ENCODE results near the gene FLVCR2.

FLVCR2 gene

GRCh38 chr14:75535164-75535898, 43.1 kb upstream of the FLVCR2 start:
- H3K27ac ChIP-seq (replicated peaks): no peak overlapping the region
- TF ChIP-seq, protein P1, sequence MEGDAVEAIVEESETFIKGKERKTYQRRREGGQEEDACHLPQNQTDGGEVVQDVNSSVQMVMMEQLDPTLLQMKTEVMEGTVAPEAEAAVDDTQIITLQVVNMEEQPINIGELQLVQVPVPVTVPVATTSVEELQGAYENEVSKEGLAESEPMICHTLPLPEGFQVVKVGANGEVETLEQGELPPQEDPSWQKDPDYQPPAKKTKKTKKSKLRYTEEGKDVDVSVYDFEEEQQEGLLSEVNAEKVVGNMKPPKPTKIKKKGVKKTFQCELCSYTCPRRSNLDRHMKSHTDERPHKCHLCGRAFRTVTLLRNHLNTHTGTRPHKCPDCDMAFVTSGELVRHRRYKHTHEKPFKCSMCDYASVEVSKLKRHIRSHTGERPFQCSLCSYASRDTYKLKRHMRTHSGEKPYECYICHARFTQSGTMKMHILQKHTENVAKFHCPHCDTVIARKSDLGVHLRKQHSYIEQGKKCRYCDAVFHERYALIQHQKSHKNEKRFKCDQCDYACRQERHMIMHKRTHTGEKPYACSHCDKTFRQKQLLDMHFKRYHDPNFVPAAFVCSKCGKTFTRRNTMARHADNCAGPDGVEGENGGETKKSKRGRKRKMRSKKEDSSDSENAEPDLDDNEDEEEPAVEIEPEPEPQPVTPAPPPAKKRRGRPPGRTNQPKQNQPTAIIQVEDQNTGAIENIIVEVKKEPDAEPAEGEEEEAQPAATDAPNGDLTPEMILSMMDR (IDR thresholded peaks at IDR 0.05; ENCODE audit: insufficient read depth, low read length): no peak
- TF ChIP-seq SPI1 (IDR thresholded peaks at IDR 0.05; ENCODE audit: borderline replicate concordance, low read depth) (no peak), GABPA (IDR thresholded peaks at IDR 0.05; ENCODE audit: low read depth) (no peak), POLR2AphosphoS5 (IDR thresholded peaks at IDR 0.05; ENCODE audit: low read depth) (no peak)
- TF ChIP-seq, protein P2, sequence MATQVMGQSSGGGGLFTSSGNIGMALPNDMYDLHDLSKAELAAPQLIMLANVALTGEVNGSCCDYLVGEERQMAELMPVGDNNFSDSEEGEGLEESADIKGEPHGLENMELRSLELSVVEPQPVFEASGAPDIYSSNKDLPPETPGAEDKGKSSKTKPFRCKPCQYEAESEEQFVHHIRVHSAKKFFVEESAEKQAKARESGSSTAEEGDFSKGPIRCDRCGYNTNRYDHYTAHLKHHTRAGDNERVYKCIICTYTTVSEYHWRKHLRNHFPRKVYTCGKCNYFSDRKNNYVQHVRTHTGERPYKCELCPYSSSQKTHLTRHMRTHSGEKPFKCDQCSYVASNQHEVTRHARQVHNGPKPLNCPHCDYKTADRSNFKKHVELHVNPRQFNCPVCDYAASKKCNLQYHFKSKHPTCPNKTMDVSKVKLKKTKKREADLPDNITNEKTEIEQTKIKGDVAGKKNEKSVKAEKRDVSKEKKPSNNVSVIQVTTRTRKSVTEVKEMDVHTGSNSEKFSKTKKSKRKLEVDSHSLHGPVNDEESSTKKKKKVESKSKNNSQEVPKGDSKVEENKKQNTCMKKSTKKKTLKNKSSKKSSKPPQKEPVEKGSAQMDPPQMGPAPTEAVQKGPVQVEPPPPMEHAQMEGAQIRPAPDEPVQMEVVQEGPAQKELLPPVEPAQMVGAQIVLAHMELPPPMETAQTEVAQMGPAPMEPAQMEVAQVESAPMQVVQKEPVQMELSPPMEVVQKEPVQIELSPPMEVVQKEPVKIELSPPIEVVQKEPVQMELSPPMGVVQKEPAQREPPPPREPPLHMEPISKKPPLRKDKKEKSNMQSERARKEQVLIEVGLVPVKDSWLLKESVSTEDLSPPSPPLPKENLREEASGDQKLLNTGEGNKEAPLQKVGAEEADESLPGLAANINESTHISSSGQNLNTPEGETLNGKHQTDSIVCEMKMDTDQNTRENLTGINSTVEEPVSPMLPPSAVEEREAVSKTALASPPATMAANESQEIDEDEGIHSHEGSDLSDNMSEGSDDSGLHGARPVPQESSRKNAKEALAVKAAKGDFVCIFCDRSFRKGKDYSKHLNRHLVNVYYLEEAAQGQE (IDR thresholded peaks at IDR 0.05; ENCODE audit: insufficient replicate concordance, low read depth): no peak
- H3K27me3 ChIP-seq (ENCODE audit: insufficient read depth, poor library complexity, severe bottlenecking): no peaks in the 10 kb centered on the region
- no peak overlapping the region for H3K4me3 ChIP-seq (replicated peaks; ENCODE audit: insufficient read depth, low read length)
- DNase-seq (ENCODE audit: low read depth in 1 of 2, low spot score in 1 of 2): no peak

GRCh38 chr14:75537071-75537470, 41.3 kb upstream of the FLVCR2 start:
- Histone ChIP-seq H3K27ac (replicated peaks) (no peak overlapping the region), H3K4me3 (replicated peaks; ENCODE audit: insufficient read depth, low read length) (no peak overlapping the region), H3K27me3 (ENCODE audit: insufficient read depth, poor library complexity, severe bottlenecking) (no peaks in the 10 kb centered on the region)
- no peak for DNase-seq (ENCODE audit: low read depth in 1 of 2, low spot score in 1 of 2)
- TF ChIP-seq, protein P2 (IDR thresholded peaks at IDR 0.05; ENCODE audit: insufficient replicate concordance, low read depth): no peak
- no peak for TF ChIP-seq POLR2AphosphoS5 (IDR thresholded peaks at IDR 0.05; ENCODE audit: low read depth)
- TF ChIP-seq, protein P1 (IDR thresholded peaks at IDR 0.05; ENCODE audit: insufficient read depth, low read length): no peak
- TF ChIP-seq GABPA (IDR thresholded peaks at IDR 0.05; ENCODE audit: low read depth): no peak
- no peak for TF ChIP-seq SPI1 (IDR thresholded peaks at IDR 0.05; ENCODE audit: borderline replicate concordance, low read depth)

DNA sequence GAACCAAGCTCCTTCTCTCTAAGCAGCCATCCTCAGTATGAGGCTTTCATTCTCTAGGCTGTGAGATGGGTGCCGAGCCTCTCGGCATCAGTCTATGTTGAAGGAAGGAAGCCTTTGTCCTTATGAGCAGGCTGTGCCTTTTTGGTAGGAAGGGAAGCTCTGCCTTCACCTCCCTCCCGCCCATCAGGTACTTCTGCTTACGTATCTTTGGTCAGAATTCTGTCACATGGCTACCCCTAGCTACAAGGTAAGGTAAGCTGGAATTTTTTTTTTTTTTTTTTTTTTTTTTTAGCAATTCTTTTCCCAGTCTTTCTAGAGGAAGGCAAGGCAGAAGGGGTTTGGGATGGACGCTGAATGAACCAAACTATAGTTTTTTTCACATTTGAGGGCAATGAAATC, 39.3 kb upstream of the FLVCR2 start:
- DNase-seq (ENCODE audit: low read depth in 1 of 2, low spot score in 1 of 2): no peak
- TF ChIP-seq, protein P2 (IDR thresholded peaks at IDR 0.05; ENCODE audit: insufficient replicate concordance, low read depth): no peak
- TF ChIP-seq SPI1 (IDR thresholded peaks at IDR 0.05; ENCODE audit: borderline replicate concordance, low read depth) (no peak), GABPA (IDR thresholded peaks at IDR 0.05; ENCODE audit: low read depth) (no peak), POLR2AphosphoS5 (IDR thresholded peaks at IDR 0.05; ENCODE audit: low read depth) (no peak)
- TF ChIP-seq, protein P1 (IDR thresholded peaks at IDR 0.05; ENCODE audit: insufficient read depth, low read length): no peak
- H3K27ac ChIP-seq (replicated peaks): no peak overlapping the region
- no peaks in the 10 kb centered on the region for H3K27me3 ChIP-seq (ENCODE audit: insufficient read depth, poor library complexity, severe bottlenecking)
- H3K4me3 ChIP-seq (replicated peaks; ENCODE audit: insufficient read depth, low read length): no peak overlapping the region

Measured in HL-60 (cell line).